Ovary (tissue), 9 donors: ENCODE data around the gene SKIDA1. TPM values are rescaled to one million over a fixed set of nuclear protein-coding genes. Genes with fewer than 3 reads are reported as not detected.

Source experiments
- DNase-seq, 5 donors: peaks; one replicate each; pipeline ENCODE4 v3.0.0-alpha.2; 2019 to 2020
- H3K27ac ChIP-seq, 2 donors: fragments of 200-600 bp; one replicate each; pipeline versions ENCODE4 v1.5.1 to v1.8.0; 2019 to 2022
- H3K27me3 ChIP-seq: fragments of 200-600 bp; one replicate; pipeline ENCODE4 v1.8.0; 2022
- H3K36me3 ChIP-seq: fragments of 200-600 bp; sonication (generic); one replicate; pipeline ENCODE4 v1.5.1; 2019
- H3K4me1 ChIP-seq: one replicate; pipeline ENCODE4 v1.8.1; 2013; ENCODE audit warnings: mild to moderate bottlenecking, moderate library complexity; ENCODE audit not compliant: insufficient read depth
- H3K4me3 ChIP-seq: fragments of 200-600 bp; sonication (generic); one replicate; pipeline ENCODE4 v1.5.1; 2017
- H3K9me3 ChIP-seq, 2 donors: fragments of 200-600 bp in 1 of 2; sonication (generic) in 1 of 2; one replicate each; pipeline versions ENCODE4 v1.5.1 to v1.8.1; 2013 to 2019; ENCODE audit warnings: mild to moderate bottlenecking in 1 of 2, moderate library complexity in 1 of 2
- EP300 ChIP-seq: sonication (generic); formaldehyde crosslinking; IDR thresholded peaks from one replicate; pipeline ENCODE4 v1.6.1; 2017; ENCODE audit warnings: antibody characterized with exemption
- POLR2A ChIP-seq: fragments of 450-650 bp; IDR thresholded peaks from one replicate; pipeline ENCODE4 v1.6.1; 2017; ENCODE audit warnings: antibody characterized with exemption, mild to moderate bottlenecking, moderate library complexity
- WGBS, 3 donors: extraction: QIAGEN DNeasy Blood & Tissue Kit in 1 of 3; methylation state at CpG; one replicate each; pipeline versions ENCODE4 v1.1.5 to v1.1.7; 2013 to 2017; 5-methylcytosine and 5-hydroxymethylcytosine counted together
- intact Hi-C, 4 donors: fragments of 100-400 bp; cut with DNase I; formaldehyde crosslinking; loops; one replicate each; pipeline versions ENCODE4 v1.11.0 to v1.15.1; 2022 to 2023
- polyA plus RNA-seq, 2 donors: library from polyadenylated mRNA; stranded (reverse); fragments of 200-250 nt in 1 of 2; fragments of 350-450 nt in 1 of 2; fragmentation: Illumina TruSeq in 1 of 2; extraction: RNeasy Lipid Tissue Mini Kit (QIAGEN cat#74804) in 1 of 2; gene quantifications; one replicate each; pipeline ENCODE4 v1.2.3, GENCODE V29; 2013 to 2014
- total RNA-seq, 7 donors: library from RNA; depleted of rRNA in 2 of 7; stranded (reverse); fragments of >200 nt in 2 of 7; fragmentation: NEBNext Ultra II Directional in 3 of 7; extraction: Animal tissue kit (Norgen Biotek cat#: 25700) in 3 of 7; gene quantifications; one replicate each; pipeline versions ENCODE4 v1.1.0 to v1.2.4, GENCODE V29; 2016 to 2023
- TF ChIP-seq, protein P1 (sequence below), 3 donors: fragments of 450-650 bp in 2 of 3; fragments of 200-600 bp in 1 of 3; IDR thresholded peaks; one replicate each; pipeline versions ENCODE4 v1.5.1 to v1.8.0; 2016 to 2022; ENCODE audit warnings: antibody characterized with exemption in 3 of 3, mild to moderate bottlenecking in 1 of 3
- donor health status: DM: no; HTN: no; CAD: no; lungs with moderate emphysema.
- donor health status: DM: no; HTN: no; CAD: no.
- donor health status: Bipolar disorder and iron deficiency.
- donor health status: DM: yes; HTN: yes; CAD: no.
- donor health status: DM: no; HTN: no; CAD: no.
- donor health status: DM: yes; HTN: yes; CAD: no.

The SKIDA1 gene
- total and polyA plus RNA-seq, 9 donors, result 1.1 to 4.2 (median 3.1) TPM

DNA sequence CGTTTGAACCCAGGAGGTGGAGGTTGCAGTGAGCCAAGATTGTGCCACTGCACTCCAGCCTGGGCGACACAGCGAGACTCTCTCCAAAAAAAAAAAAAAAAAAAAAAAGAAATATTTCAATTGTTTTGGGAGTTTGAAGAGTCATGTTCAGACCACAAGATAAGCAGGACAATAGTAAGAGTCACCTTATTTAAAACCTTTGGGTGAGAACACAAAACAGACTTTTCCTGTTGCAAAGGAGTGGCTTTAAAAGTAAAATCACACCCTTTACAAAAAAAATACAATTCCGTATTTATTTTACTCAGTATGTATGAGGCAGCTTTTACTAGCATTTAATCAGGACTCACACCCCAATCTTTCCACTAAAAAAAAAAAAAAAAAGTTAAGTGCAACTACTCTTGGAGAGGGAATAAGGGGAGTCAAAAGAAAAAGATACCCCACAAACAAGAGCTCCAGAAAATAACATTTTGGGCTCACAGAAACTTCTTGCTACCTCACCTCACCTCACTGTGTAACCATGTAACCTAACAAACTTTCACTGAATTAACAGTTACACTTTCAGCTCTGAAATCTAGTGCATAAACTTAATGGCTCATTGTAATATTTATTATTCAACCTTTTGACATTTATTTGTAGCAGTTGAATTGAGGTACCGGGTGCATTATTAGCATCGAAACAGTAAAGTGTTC lies 11.2 kb downstream of the SKIDA1 start:
- no peaks in the 10 kb centered on the region for H3K9me3 ChIP-seq
- H3K27me3 ChIP-seq, result no peaks in the 10 kb centered on the region
- intact Hi-C loops, result loop anchor here in 1 of 4 donors (10.0 kb wide), 1 partner anchor 811 kb away; the partner anchor contains the start of gene BMI1
- H3K36me3 ChIP-seq, result no peaks in the 10 kb centered on the region
- DNase-seq, result no peak
- peaks cover 6% of the 10 kb centered on the region for H3K4me1 ChIP-seq
- 31 to 60% (median 43%) methylated on average over 6 of the region's 6 CpGs for WGBS, 3 donors
- H3K4me3 ChIP-seq, result no peak overlapping the region
- no peak for TF ChIP-seq POLR2A
- TF ChIP-seq, protein P1, sequence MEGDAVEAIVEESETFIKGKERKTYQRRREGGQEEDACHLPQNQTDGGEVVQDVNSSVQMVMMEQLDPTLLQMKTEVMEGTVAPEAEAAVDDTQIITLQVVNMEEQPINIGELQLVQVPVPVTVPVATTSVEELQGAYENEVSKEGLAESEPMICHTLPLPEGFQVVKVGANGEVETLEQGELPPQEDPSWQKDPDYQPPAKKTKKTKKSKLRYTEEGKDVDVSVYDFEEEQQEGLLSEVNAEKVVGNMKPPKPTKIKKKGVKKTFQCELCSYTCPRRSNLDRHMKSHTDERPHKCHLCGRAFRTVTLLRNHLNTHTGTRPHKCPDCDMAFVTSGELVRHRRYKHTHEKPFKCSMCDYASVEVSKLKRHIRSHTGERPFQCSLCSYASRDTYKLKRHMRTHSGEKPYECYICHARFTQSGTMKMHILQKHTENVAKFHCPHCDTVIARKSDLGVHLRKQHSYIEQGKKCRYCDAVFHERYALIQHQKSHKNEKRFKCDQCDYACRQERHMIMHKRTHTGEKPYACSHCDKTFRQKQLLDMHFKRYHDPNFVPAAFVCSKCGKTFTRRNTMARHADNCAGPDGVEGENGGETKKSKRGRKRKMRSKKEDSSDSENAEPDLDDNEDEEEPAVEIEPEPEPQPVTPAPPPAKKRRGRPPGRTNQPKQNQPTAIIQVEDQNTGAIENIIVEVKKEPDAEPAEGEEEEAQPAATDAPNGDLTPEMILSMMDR (IDR thresholded peaks at IDR 0.05), result no peak
- TF ChIP-seq EP300, result no peak
- H3K27ac ChIP-seq, result no peak overlapping the region

DNA sequence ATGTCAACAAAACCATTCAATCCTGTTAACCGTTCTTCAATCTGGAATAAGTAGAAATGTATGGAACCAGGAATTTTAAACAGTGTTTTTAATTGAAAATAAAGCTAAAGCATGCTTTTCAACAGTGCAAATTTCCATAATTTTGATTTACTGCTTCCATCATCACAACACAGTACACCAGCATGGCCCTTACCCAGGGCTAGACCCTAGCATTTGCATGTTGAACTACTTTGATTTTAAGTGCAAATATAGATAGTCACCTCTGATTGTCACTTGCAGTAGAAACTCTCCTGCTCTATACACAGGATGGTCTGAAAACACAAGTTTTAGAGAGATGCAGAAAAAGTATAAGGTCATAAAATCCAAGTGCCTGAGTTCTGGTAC lies 12.1 kb downstream of the SKIDA1 start:
- Histone ChIP-seq H3K4me3 (no peak overlapping the region), H3K4me1 (peaks cover 6% of the 10 kb centered on the region), H3K27me3 (no peaks in the 10 kb centered on the region), H3K36me3 (no peaks in the 10 kb centered on the region), H3K9me3 (no peaks in the 10 kb centered on the region), H3K27ac (no peak overlapping the region)
- no peak for DNase-seq
- 45 to 82% (median 73%) methylated on average over 1 of the region's 1 CpG for WGBS, 3 donors
- intact Hi-C loops, result loop anchor here in 1 of 4 donors (10.0 kb wide), 1 partner anchor 811 kb away; the partner anchor contains the start of gene BMI1
- TF ChIP-seq, protein P1 (IDR thresholded peaks at IDR 0.05), result no peak
- no peak for TF ChIP-seq EP300
- TF ChIP-seq POLR2A, result no peak

DNA sequence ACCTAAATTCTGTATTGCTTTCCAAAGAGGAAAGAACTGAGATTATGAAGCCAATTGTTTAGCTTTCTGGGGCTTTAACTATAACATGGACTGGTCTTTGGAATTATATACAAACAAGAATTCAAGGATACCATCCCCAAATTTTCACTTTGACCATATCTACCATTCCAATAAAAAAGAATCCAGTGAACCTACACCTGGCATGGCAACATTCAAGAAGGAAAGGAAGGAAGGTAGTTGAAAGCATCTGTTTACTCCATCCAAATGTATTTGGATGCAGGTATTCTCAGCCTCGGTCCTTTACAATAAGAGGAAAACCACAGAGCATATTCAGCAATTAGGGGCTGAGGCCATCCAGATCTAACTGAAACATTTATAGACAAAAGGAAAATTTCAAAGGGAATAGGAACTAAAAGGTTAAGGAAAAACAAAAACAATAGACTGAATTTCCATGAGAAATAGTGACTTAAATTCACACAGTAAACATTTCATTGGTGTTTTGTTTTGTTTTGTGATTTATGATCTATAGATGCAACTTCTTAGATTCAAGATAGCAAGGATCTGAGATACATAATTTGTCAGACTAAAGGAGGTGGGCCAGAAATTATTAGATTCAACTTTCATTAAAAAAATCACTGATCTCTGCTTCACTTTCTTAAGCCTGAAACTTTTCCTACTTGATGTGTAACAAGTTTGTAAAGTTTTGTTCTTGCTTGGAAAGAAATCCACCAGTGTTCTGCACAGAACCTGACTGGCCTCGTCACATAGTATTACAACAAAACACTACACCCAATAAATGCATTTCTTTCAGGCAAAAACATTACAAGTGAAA lies 12.7 kb downstream of the SKIDA1 start:
- Histone ChIP-seq H3K27me3 (no peaks in the 10 kb centered on the region), H3K4me3 (no peak overlapping the region), H3K4me1 (peaks cover 6% of the 10 kb centered on the region), H3K36me3 (no peaks in the 10 kb centered on the region), H3K9me3 (no peaks in the 10 kb centered on the region), H3K27ac (no peak overlapping the region)
- intact Hi-C loops, result loop anchor here in 1 of 4 donors (10.0 kb wide), 1 partner anchor 812 kb away; the partner anchor contains the start of gene BMI1
- DNase-seq, result no peak
- TF ChIP-seq POLR2A (no peak), EP300 (no peak)
- TF ChIP-seq, protein P1 (IDR thresholded peaks at IDR 0.05), result no peak
- WGBS, 3 donors, result 71 to 93% (median 84%) methylated on average over 2 of the region's 2 CpGs

DNA sequence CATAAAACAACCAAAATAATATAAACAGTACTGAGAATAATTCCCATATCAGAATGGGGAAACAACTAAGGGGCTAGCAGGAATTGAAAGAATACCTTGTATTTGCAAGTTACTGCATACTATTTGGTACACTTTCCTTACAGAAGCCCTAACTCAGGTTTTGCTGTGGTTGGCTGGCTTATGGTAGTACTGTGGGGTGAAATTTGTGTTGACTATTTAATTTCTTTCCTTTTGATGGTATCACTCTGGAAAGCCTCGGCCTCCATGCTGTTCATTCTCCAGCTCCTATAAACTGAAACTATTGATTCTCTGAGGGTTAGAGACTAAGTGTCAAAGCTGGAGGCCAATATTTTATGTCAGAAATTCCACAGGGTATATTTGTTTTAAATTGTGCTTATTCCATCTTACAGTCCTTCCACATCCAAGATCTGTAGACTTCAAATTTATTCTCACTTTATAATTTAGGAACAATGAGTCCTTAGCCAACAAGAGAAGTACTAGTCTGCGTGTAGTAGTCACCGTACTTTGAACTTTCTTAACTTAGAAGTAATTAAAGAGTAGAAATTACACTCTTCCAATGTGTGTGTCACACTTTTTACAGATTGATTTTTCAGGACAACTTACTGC lies 13.4 kb downstream of the SKIDA1 start:
- no peak overlapping the region for H3K4me3 ChIP-seq
- no peaks in the 10 kb centered on the region for H3K36me3 ChIP-seq
- intact Hi-C loops, result loop anchor here in 1 of 4 donors (10.0 kb wide), 1 partner anchor 813 kb away; the partner anchor contains the start of gene BMI1
- H3K9me3 ChIP-seq, result no peaks in the 10 kb centered on the region
- WGBS, 3 donors, result 86 to 94% (median 92%) methylated on average over 3 of the region's 3 CpGs
- H3K27me3 ChIP-seq, result no peaks in the 10 kb centered on the region
- peaks cover 6% of the 10 kb centered on the region for H3K4me1 ChIP-seq
- TF ChIP-seq POLR2A (no peak), EP300 (no peak)
- TF ChIP-seq, protein P1 (IDR thresholded peaks at IDR 0.05), result no peak
- DNase-seq, result no peak
- no peak overlapping the region for H3K27ac ChIP-seq
